Pons (tissue), 1 donor: ENCODE data around the gene ADD1.
"Not testable (repeated sequence)": the region's sequence is repeated elsewhere in the genome, so short reads cannot be mapped to it uniquely, and the experiment has no call there.

Experiments
- DNase-seq: peaks from one replicate; pipeline ENCODE4 v3.0.0-alpha.2; 2016; ENCODE audit warnings: low spot score

Gene ADD1

GRCh38 chr4:2934077-2934812, 90.6 kb downstream of the ADD1 start:
- DNase-seq, result no peak

GRCh38 chr4:2934813-2935761, 91.4 kb downstream of the ADD1 start:
- DNase-seq, result peak; percentile 78

GRCh38 chr4:2935762-2936743, 92.4 kb downstream of the ADD1 start:
- DNase-seq, result no peak

- DNase-seq, result peak; percentile 32
These were observed 93.1 kb downstream of the ADD1 start for GRCh38 chr4:2936773-2937145.

GRCh38 chr4:2937146-2937857, 93.7 kb downstream of the ADD1 start:
- DNase-seq, result no peak

GRCh38 chr4:2937986-2938385, 94.3 kb downstream of the ADD1 start:
- no peak for DNase-seq

- DNase-seq, result not testable (repeated sequence)
These were observed 94.8 kb downstream of the ADD1 start for GRCh38 chr4:2938411-2938810.

GRCh38 chr4:2938906-2939305, 95.3 kb downstream of the ADD1 start:
- no peak for DNase-seq

GRCh38 chr4:2939383-2940243, 96.0 kb downstream of the ADD1 start:
- no peak for DNase-seq

GRCh38 chr4:2940267-2941137, 96.9 kb downstream of the ADD1 start:
- no peak for DNase-seq

GRCh38 chr4:2941138-2942036, 97.7 kb downstream of the ADD1 start:
- DNase-seq, result no peak

GRCh38 chr4:2942037-2942531, 98.4 kb downstream of the ADD1 start:
- DNase-seq, result no peak

- DNase-seq, result no peak
These were observed 99.1 kb downstream of the ADD1 start for GRCh38 chr4:2942532-2943363.

GRCh38 chr4:2943364-2944090, 99.9 kb downstream of the ADD1 start:
- no peak for DNase-seq

GRCh38 chr4:2944091-2944482, 100.4 kb downstream of the ADD1 start:
- DNase-seq, result no peak
